Retina (tissue), 1 donor: ENCODE results near the gene FGD3.
"Not testable (repeated sequence)": the region's sequence is repeated elsewhere in the genome, so short reads cannot be mapped to it uniquely, and the experiment has no call there.

Experiments used
- DNase-seq: peaks from one replicate; pipeline ENCODE4 v3.0.0-alpha.2; 2016

Gene FGD3

GRCh38 chr9:92978345-92978875 lies 31.1 kb downstream of the FGD3 start:
- no peak for DNase-seq

- DNase-seq = no peak
Measured at GRCh38 chr9:92979283-92980056, 32.1 kb downstream of the FGD3 start.

- no peak for DNase-seq
Measured at GRCh38 chr9:92980085-92980745, 32.9 kb downstream of the FGD3 start.

DNA sequence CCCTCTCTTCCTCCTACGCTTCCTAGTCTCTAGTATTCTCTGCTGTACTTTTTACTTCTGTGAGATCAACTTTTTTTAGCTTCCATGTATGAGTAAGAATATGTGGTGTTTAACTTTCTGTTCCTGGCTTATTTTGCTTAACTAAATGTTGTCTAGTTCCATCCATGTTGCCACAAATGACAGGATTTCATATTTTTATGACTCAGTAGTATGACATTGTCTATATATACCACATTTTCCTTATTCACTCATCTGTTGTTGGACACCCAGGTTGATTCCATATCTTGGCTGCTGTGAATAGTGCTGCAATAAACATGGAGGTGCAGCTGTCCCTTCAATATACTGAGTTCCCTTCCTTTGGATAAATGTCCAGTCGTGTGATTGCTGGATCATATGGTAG lies 34.8 kb downstream of the FGD3 start:
- DNase-seq = no peak

DNA sequence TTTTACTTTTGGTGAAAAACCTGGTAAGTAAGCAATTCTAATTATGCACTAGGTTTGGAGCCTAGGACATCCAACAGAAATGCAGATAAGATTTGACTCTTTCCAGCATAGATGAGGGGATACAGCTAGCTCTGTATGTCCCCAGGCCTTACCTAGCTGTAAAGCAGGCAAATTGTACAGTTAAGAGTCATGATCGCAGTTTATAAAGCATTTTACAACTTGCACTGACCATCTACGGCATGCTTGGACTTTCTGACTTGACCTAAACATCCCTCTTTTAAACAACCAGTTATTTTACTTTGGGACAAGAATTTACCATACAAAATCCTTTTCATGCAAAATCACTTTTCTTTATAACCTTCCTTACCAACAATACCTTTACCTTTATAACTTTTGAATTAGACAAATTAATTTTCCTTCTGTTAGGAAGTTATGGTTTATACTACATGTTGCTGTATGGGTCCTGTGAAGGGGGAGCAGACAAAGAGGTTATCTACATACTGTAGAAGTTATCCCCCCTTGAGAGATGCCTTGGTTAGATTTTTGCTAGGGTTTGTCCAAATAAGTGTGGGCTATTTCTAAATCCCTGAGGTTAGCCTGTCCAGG lies 36.8 kb downstream of the FGD3 start:
- no peak for DNase-seq

DNA sequence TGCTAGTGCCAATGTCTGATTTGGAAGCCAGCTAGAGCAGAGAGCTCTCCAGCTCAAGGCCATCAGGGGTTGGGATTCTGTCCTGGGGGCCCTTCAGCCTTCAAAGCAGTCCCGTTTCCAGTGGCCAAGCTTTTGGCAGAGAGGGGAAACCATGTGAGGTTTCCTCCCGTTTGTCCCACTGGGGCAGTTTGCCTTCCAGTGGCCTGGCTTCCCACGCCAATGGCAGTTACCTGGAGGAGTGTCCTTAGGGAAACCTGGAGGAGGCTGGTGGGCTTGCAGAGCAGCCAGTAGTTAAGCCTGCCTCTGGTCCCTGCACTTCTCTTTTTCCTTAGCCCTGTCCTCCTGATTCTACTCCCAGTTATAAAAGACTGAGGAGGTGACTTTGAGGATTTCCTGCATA lies 37.7 kb downstream of the FGD3 start:
- no peak for DNase-seq

DNA sequence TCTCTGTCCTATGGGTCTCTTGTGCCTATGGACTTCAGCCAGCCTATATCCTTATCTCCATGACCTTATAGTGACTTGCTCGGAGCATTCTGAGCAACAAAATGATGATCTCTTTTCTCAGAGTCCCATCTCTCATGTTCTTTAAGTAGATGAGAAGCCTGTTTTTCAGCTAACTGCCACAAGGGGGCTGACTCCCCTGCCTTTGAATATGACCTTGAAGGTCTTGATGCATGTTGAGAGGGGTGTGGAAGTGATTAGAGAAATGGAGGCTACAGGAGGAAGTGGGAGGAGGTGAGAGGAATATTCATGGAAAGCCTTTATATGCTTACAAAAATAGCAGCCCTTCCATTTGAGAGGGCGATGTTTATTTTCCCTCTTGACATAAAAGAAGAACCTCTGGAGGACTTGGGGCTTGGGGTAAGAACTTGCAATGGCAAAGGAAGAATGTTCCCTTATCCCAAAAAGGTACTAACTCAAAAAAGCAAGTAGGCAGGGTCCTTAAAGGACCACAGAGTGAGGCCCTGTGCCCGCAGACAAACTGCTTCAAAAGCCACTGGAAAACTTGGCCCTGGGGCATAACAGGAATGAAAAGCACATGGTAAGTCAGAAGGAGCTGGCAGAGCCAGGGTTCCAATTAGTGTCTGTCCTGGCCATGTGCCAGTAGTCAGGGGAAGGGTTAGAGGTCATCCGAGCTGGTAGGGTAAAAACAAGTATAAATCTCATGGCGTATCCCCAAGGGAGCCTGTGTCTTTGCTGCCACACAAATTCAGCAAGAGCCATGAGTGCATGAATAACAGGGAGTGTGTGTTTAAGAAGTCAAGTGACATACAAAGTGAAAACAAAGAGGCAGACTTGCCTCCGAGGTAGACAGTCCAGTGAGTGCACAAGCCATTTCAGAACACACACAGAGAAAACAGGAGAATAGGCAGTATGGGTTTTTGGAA lies 39.1 kb downstream of the FGD3 start:
- DNase-seq = no peak

DNA sequence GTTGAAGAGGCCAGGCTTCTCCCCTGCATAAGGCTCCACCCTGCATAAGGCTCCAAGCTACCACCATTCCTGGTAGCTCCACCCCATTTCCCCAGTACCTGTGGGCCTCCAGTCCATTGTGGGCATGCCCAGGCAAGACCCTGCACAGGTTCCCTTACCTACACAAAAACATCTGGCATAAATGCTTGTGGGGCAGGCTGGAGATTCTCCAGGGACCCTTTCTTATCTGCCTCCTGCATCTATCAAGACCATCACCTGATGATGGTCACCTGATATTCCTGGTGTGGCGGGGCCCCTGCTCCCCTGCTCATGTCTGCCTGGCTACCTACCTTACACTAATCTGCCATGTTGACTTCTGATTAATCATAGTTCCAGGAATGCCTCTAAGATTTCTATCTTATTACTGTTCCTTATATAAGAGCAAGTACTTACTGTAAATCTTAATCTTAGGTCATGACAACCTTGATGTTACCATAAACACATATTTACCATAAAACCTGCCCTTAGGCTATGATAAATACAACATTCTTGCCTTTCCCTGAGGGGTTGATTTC lies 41.0 kb downstream of the FGD3 start:
- no peak for DNase-seq

DNA sequence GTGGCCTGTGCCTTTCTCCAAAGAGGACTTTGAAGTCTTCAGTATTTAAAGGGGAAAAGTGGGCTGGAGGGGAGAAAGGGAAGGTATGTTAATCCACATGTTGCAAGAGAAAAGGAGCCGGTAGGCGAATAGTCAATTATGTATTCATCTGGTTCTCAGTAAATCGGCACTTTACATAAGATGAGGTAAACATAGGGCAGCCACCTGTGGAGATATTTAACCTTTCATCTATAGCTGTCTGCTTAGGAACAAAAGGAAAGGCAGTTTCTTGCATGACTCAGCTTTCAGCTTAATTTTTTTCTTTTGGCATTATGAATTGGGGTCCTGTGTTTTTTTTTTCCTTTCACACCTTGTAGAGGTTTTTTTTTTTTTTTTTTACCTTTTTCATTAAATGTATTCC lies 42.2 kb downstream of the FGD3 start:
- no peak for DNase-seq

- DNase-seq = no peak
Measured at GRCh38 chr9:92990461-92990860, 43.1 kb downstream of the FGD3 start.

GRCh38 chr9:92992549-92992948 lies 45.2 kb downstream of the FGD3 start:
- no peak for DNase-seq

GRCh38 chr9:92998871-92999270 lies 51.5 kb downstream of the FGD3 start:
- not testable (repeated sequence) for DNase-seq

DNA sequence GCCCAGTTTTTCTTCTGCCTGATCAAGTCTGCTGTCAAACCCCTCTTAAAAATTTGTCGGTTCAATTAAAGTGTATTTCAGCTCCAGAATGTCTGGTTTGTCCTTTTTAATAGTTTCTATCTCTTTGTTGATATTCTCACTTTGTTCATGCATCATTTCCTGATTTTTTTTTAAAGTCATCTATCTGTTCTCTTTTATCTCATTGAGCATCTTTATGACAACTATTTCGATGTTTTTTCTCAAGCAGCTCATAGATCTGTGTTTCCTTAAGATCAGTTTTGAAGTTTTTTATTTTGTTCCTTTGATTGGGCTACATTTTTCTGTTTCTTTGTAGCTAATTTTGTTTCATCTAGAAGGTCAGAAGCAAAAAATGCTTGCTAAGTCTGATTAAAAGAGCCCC lies 53.7 kb downstream of the FGD3 start:
- no peak for DNase-seq

DNA sequence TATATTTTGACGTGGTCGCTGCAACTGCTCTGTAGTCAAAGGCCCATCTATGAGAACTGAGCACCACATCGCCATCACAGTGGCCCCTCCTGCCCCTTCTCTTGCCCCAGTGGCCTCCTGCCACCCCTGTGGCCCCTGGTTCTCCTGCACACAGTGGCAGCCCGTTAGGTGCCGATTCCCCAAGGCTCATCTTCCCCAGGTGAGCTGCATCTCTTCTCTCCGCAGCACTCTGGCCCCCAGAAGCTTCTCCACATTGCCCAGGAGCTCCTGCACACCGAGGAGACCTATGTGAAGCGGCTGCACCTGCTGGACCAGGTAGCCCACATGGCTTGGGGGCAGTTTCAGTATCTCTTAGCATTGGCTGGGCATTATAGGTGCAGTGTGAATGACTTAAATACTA lies 55.4 kb downstream of the FGD3 start:
- no peak for DNase-seq

DNA sequence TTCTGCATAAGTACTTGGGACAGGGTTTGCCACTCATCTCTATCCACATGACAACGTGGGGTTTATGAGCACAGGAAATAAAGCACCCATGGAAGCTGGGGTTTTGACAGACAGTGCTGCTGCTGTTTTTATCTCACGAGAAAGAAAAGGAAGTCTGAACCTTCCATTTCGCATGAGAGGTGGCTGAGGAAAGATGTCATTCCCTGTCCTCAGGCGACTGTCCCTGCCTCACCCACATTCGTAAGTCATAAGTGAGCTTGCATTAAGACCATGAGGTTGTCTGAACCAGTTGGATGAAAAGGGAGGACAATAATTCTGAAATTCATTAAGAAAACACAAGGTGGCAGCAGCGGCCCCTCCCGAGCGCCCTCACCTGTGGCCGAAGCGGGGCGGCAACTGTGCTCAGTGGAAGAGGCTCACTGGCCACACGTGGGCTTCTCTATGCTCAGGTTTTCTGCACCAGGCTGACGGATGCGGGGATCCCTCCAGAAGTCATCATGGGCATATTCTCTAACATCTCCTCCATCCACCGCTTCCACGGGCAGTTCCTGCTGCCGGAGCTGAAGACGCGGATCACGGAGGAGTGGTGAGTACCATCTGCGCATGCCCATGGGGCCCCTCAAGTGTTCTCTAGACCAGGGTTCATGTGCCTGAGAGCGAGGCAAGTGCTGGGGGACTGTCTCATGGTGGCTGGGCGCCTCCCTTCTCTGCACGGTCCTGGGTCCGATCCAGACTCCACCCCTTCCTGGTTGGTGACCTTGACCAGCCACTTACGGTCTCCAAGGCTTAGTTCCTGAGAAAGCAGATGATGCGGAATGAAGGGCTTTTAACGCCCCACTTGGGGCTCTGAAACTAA lies 56.5 kb downstream of the FGD3 start:
- DNase-seq = peak; percentile 80

- DNase-seq = no peak
Measured at GRCh38 chr9:93004561-93004960, 57.2 kb downstream of the FGD3 start.

- DNase-seq = no peak
Measured at GRCh38 chr9:93005876-93006275, 58.6 kb downstream of the FGD3 start.

DNA sequence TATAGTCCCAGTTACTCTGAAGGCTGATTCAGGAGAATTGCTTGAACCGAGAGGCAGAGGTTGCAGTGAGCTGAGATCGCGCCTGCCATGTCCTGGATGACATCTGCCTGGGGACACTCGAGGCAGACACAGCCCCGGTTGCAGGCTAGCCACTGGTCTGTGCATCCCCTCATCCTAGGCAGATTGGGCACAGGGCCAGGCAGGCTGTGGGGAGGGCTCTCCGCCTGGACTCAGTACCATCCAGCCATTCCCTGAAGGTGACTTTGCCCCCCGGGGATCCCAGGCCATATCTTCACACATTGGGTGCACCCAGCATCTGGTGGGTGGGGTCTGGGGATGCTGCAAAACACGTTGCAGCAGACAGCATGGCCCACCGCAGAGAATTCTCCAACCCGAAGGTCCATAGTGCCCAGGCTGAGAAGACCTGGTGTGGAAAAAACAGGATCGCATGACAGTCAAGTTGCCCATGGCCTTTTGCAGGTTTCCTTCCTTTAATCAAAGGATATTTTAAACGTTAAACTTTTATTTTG lies 60.3 kb downstream of the FGD3 start:
- no peak for DNase-seq

GRCh38 chr9:93008457-93008856 lies 61.1 kb downstream of the FGD3 start:
- DNase-seq = no peak

GRCh38 chr9:93009337-93010015 lies 62.2 kb downstream of the FGD3 start:
- DNase-seq = no peak

DNA sequence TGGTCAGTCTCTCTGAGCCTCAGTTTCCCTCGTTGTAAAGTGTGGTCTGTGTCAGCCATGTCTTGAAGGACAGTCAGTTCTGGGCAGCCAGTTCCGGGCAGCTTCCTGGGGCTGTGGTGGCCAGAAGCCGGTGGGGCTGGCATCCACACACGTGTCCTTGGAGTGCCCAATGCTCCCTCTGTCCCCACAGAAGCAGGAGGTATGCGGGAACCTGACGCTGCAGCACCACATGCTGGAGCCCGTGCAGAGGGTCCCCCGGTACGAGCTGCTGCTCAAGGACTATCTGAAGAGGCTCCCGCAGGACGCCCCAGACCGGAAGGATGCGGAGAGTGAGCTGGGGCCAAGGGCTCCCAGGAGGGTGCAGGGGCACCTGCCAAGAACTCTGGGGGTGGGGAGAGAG lies 62.7 kb downstream of the FGD3 start:
- no peak for DNase-seq
